Fibroblast of upper back skin (primary cell): ENCODE results near the gene UBE2J1.
A peak's percentile ranks its signal among the peaks of the same experiment; 100 is the strongest.

ENCODE experiments used
- DNase-seq: peaks from one replicate; pipeline ENCODE4 v3.0.0-alpha.2; 2013

UBE2J1 gene

DNA sequence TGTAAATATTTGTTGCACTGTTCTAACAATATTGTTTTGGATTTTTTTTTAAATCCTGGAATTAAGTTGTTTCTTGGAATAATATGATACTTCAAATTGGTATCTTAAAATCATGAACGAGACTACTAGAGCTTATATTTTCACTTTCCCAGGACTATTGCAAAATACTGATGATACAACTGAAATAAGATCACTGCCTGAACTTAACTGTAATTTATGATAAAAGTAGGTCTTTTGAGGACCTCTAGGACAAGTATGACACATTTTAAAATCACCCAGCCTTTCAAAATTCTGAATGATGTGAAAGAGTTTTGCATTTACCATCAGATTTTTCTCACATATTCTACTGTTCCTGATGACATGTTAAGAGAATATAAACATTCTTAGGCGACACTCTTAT, 8.6 kb upstream of the UBE2J1 start:
- no peak for DNase-seq

DNA sequence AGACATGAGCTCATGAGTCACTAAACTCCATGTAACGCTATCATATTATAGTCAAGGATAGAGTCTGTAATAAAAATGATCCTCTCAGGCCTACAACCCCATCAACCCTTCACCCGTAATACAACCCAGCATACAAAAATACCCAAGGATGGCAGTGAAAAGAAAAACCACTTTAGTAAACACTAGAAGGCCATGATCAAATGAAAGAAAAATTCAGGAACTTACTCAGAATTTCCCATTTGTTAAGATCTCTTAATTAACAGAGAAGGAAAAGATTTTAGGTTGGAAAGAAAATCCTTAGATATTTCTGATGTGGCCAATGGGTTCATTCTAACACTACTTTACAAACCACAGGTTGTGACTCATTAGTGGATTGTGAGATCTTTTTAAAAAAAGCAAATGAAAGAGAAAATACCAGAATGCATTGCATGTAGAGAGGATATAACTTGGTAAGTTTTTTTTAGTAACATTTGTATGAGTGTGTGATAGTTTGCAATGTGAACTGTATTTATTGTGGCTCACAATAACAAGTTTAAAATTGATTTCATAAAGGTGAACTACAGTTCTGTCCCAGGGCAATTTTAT, 8.0 kb upstream of the UBE2J1 start:
- peak; percentile 66 for DNase-seq

GRCh38 chr6:89359561-89359960, 7.0 kb upstream of the UBE2J1 start:
- no peak for DNase-seq

DNA sequence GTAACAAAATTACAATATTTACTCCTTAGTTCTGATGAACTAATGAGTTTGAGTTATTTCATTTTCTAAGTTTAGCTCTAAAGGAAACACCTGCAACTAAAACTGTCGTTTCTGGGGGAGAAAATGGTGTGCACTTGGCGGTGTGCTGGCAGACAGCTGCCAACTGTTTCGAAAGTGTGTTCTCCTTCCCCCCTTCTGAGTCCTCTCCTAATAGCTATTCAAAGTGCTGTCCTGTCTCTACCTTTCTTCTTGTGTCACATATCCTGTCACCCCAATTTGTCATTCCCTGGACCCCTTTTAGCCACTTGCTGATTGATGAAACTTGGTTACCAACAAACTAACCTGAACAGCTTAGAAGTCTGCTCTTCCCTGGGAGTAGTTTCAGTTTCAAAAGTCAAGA, 4.9 kb upstream of the UBE2J1 start:
- no peak for DNase-seq

GRCh38 chr6:89356642-89357170, 4.2 kb upstream of the UBE2J1 start:
- DNase-seq: no peak

DNA sequence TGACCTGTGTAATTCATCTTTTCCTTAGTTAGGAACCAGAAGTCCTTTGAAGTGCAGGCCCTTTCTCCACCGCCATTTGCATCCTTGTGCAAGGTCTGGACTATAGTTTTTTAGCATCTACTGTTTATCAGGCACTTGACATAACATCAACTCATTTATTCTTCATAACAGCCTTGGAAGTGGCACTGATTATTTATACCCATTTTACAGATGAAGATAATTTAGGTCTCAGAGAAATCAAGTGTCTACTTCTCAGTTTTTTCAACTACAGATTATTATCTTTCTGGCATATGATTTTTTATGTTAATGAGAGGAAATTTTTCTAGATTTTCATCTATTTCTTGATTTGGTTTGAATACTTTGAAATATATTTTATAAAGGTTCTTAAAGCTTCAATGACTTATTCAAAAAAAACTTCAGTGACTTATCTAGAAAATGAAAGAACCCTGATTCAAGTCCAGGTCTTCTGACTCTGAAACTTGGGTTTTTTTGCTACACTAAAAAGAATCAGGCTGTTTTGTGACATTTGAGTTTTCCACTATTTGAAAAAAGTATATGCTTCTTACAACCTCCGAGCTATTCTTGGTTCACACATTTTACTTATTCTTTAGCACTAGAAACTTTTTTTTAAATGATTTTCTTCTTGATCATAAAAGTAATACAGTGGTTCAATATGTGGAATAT, 3.1 kb upstream of the UBE2J1 start:
- DNase-seq: no peak

DNA sequence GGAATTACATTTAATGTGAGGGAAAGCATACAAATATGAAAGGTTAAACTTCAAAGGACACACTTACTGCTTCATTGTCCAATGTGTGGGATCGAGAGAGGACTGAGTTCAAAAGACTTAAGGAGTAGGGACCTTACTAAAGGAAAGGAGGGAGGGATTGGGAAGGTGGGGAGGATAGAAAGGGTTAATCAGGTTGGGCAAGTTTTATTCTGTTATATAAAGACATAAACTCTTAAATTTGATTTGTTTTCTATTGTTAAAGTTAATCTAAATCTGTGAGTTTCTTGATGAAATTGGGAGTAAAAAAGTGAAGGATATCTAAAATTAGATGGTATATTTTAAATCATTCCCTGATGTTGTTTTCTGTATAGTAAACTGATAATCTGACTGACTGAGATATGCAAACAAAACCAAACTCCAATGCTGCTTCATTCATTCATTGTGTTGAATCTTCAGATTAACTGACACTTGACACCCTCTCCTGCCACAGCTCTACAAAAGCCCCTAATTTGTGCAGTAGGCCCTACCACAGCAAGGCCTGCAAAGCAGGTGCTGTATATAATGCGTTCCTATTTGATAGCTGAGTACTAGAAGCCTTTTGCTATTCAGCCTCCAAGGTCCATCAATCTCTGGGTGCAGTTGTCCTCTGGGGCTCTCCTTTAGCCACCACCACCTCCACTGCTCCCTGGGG, 1.3 kb upstream of the UBE2J1 start:
- no peak for DNase-seq

DNA sequence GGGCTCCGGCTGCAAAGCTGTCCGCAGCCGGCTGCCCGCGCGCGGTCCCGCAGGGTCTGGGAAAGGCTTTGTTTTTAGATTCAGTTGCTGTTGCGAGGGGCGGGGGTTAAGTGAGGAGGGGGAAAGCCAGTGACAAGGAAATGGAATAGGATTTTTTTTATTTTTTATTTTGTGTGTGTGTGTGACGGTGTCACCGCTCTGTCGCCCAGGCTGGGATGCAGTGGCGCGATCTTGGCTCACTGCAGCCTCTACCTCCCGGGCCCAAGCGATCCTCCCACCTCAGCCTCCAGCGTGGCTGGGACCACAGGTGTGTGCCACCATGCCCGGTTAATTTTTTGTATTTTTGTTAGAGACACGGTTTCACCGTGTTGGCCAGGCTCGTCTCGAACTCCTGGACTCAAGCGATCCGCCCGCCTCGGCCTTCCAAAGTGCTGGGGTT, 615 bp upstream of the UBE2J1 start:
- no peak for DNase-seq

GRCh38 chr6:89351671-89352277, 748 bp downstream of the UBE2J1 start:
- DNase-seq: no peak

GRCh38 chr6:89350281-89350966, 2.1 kb downstream of the UBE2J1 start:
- no peak for DNase-seq

GRCh38 chr6:89348372-89348771, 4.2 kb downstream of the UBE2J1 start:
- DNase-seq: peak; percentile 40

DNA sequence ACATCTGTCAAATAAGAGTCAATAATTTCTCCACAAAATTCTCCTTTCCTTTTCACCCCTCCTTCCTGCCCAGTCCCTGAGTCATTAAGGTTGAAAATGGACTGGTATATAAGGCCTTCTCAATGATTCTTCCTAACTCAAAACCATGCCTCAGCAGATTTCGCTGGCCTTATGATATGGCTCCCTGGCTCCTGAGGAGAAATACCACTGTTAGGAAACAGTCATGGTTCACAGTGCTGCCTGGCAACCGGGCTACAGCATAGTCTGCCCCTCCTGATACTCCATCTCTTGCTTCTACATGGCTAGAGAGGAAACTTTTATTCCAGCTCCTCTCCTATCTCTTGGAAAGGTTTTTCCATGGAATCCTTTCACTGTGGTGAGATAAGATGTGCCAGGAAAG, 4.7 kb downstream of the UBE2J1 start:
- no peak for DNase-seq

DNA sequence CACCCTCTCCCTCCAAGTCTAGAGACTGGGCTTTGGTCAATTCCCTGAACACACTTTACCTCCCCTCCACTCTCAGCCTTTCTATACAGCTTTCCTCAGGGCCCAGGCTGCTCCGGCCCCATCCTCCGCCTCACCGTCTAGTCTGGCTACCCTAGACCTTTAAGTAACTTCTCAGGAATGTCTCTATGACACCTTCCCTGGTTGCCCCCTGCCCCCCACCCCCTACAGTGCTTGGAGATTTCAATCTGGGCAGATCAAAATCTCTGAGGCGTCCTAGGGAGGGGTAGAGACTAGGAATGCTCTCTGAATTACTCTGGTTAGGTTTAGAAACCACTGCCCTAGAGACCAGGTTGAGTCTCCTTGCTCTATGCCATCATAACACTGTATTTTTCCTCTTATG, 6.1 kb downstream of the UBE2J1 start:
- DNase-seq: peak; percentile 53

DNA sequence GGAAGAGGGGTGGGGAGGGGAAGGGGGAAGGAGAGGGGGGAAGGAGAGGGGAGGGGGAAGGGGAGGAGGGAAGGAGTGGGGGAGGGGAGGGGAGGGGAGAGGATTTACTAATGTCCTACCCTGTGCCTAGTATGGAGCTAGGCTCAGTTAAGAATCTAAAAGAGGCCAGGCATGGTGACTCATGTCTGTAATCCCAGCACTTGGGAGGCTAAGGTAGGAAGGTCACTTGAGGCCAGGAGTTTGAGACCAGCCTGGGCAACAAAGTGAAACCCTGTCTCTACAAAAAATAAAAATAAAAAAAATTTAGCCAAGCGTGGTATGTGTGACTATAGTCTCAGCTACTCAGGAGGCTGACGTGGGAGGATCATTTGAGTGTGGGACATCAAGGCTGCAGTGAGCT, 13.0 kb downstream of the UBE2J1 start:
- no peak for DNase-seq

GRCh38 chr6:89335164-89335563, 17.4 kb downstream of the UBE2J1 start:
- no peak for DNase-seq

GRCh38 chr6:89330910-89331309, 21.6 kb downstream of the UBE2J1 start:
- no peak for DNase-seq

DNA sequence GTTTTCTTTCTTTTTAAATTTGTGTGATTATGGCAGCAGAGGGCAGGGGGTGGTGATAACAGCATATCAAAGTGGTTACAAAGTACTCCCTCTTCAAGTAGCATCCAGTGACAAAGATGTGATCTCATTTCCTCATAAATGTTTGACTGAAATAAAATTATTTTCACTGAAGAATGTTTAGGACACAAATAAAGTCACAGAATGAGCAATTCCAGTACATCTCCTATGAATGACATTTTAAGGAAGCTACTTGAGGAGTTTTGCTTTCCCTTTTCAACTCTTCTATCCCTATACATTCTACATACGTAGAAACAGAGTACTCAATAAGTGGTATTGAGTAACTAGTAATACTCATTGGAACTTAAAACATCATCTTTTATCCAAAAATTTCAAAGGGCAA, 23.5 kb downstream of the UBE2J1 start:
- DNase-seq: no peak

GRCh38 chr6:89324304-89324703, 28.2 kb downstream of the UBE2J1 start:
- no peak for DNase-seq

- no peak for DNase-seq
Measured at GRCh38 chr6:89323511-89323971, 29.0 kb downstream of the UBE2J1 start.

- no peak for DNase-seq
Measured at GRCh38 chr6:89321131-89321970, 31.2 kb downstream of the UBE2J1 start.

GRCh38 chr6:89320012-89320559, 32.4 kb downstream of the UBE2J1 start:
- no peak for DNase-seq

DNA sequence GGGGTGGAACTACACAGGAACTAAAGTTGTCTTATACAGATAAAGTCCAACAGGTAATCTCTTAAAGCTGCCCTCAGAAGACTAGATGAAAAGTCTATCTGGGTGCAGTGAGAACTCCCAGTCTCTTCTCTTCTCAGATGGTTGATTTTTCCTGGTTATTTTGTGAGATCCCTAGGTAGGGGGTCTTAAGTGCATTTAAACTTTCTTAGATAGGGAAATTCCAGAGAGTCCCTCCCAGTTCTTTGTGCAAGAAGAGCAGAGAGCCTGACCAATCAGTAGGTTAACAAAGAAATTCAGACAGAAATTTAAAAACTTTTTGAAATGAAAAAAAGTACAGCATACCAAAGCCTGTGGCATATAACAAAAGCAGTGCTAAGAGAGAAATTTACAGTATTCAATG, 35.5 kb downstream of the UBE2J1 start:
- no peak for DNase-seq
